Peyer's patch (tissue), 4 donors: ENCODE results near the gene PDXK.

Source experiments
- CTCF ChIP-seq, 6 experiments: fragments of 450-650 bp in 4 of 6; fragments of 200-600 bp in 2 of 6; sonication (generic) in 1 of 6; IDR thresholded peaks; one replicate each; pipeline ENCODE4 v1.5.1; 2017 to 2019; ENCODE audit warnings: antibody characterized with exemption in 6 of 6, mild to moderate bottlenecking in 3 of 6, moderate library complexity in 1 of 6
- POLR2A ChIP-seq, 2 donors: fragments of 450-650 bp; IDR thresholded peaks; one replicate each; pipeline ENCODE4 v1.5.1; 2017; ENCODE audit warnings: antibody characterized with exemption in 2 of 2, mild to moderate bottlenecking in 2 of 2, moderate library complexity in 2 of 2

- TF ChIP-seq CTCF (IDR thresholded peaks at IDR 0.05) (no peak), POLR2A (IDR thresholded peaks at IDR 0.05) (no peak)
Measured at GRCh38 chr21:43802713-43803313, 83.9 kb downstream of the PDXK start.
